Kidney glomerular epithelial cell (primary cell): Measurements from ENCODE around the gene INIP.

Experiments
- DNase-seq: peaks from one replicate; lab custom pipeline; 2025; lab: John Stamatoyannopoulos, UW

INIP gene

GRCh38 chr9:112717661-112718331, at the start of gene INIP:
INIP (minus strand) TSS chr9:112718117; CDS start chr9:112716485, 1,632 bp downstream.
- DNase-seq, result peak; percentile 85

- no peak for DNase-seq
These were observed 47.4 kb upstream of the INIP start for GRCh38 chr9:112765281-112765680.

GRCh38 chr9:112764837-112765236, 46.9 kb upstream of the INIP start:
- peak; percentile 67 for DNase-seq

- DNase-seq, result peak; percentile 84
These were observed 46.4 kb upstream of the INIP start for GRCh38 chr9:112764344-112764743.

- no peak for DNase-seq
These were observed 45.0 kb upstream of the INIP start for GRCh38 chr9:112762726-112763518.

- DNase-seq, result no peak
These were observed 44.2 kb upstream of the INIP start for GRCh38 chr9:112761912-112762655.

- no peak for DNase-seq
These were observed 42.9 kb upstream of the INIP start for GRCh38 chr9:112760821-112761220.

GRCh38 chr9:112757940-112758339, 40.0 kb upstream of the INIP start:
- no peak for DNase-seq

- no peak for DNase-seq
These were observed 39.5 kb upstream of the INIP start for GRCh38 chr9:112757282-112757883.

GRCh38 chr9:112755675-112756074, 37.8 kb upstream of the INIP start:
- DNase-seq, result no peak

GRCh38 chr9:112755016-112755427, 37.1 kb upstream of the INIP start:
- DNase-seq, result no peak

- DNase-seq, result no peak
These were observed 36.7 kb upstream of the INIP start for GRCh38 chr9:112754578-112754977.

- DNase-seq, result peak; percentile 73
These were observed 35.8 kb upstream of the INIP start for GRCh38 chr9:112753725-112754124.

- DNase-seq, result no peak
These were observed 34.6 kb upstream of the INIP start for GRCh38 chr9:112752334-112753125.

- peak; percentile 43 for DNase-seq
These were observed 33.3 kb upstream of the INIP start for GRCh38 chr9:112751056-112751795.

GRCh38 chr9:112750764-112751055, 32.8 kb upstream of the INIP start:
- DNase-seq, result no peak

GRCh38 chr9:112750016-112750763, 32.3 kb upstream of the INIP start, which contains the start of gene SNX30:
SNX30 (plus strand) TSS chr9:112750760; CDS start chr9:112751002, 242 bp downstream.
- DNase-seq, result peak; percentile 78

GRCh38 chr9:112747094-112747493, 29.2 kb upstream of the INIP start:
- no peak for DNase-seq

GRCh38 chr9:112744177-112744576, 26.3 kb upstream of the INIP start:
- DNase-seq, result no peak

GRCh38 chr9:112743216-112743836, 25.4 kb upstream of the INIP start:
- DNase-seq, result no peak
